Effector memory CD8-positive, alpha-beta T cell (primary cell): Measurements from ENCODE around the gene TCEAL4.
A peak's percentile ranks its signal among the peaks of the same experiment; 100 is the strongest.

ENCODE experiments used
- ATAC-seq: fragments of 150-1000 bp; cut with Tn5 transposase; replicated peaks from 2 replicates; pipeline ENCODE4 v1.10.0; 2021; ENCODE audit warnings: mild to moderate bottlenecking, moderate library complexity
- DNase-seq, 3 experiments: peaks; one replicate each; pipeline ENCODE4 v3.0.0; 2021
- H3K27ac Mint-ChIP-seq, 2 donors: one replicate each; pipeline ENCODE4 v1.8.0; 2022; ENCODE audit warnings: mild to moderate bottlenecking in 2 of 2, mixed read lengths in 2 of 2, moderate library complexity in 2 of 2
- H3K27me3 Mint-ChIP-seq, 2 donors: one replicate each; pipeline ENCODE4 v1.8.0; 2022; ENCODE audit warnings: mixed read lengths in 2 of 2
- H3K36me3 Mint-ChIP-seq: one replicate; pipeline ENCODE4 v1.8.0; 2022; ENCODE audit warnings: mild to moderate bottlenecking, moderate library complexity, mixed read lengths; ENCODE audit not compliant: insufficient read depth
- H3K4me1 Mint-ChIP-seq, 2 donors: one replicate each; pipeline ENCODE4 v1.8.0; 2022; ENCODE audit warnings: low read depth in 2 of 2, mixed read lengths in 2 of 2
- H3K4me3 Mint-ChIP-seq, 2 donors: one replicate each; pipeline ENCODE4 v1.8.0; 2022; ENCODE audit warnings: mild to moderate bottlenecking in 2 of 2, mixed read lengths in 2 of 2, moderate library complexity in 2 of 2
- H3K9me3 Mint-ChIP-seq, 2 donors: one replicate each; pipeline ENCODE4 v1.8.0; 2022; ENCODE audit warnings: mixed read lengths in 2 of 2
- total RNA-seq, 9 experiments: gene quantifications; one replicate each; lab custom pipeline; 2026; lab: John Stamatoyannopoulos, UW

TCEAL4 gene
- total RNA-seq, result 2.3 to 14.4 (median 8.7) reads per million in 9 experiments

GRCh38 chrX:103585411-103586313 lies at the start of gene TCEAL4:
Gene TCEAL4, plus strand, starts transcription at chrX:103585515. Its CDS starts 1,161 bp downstream, at chrX:103586676.
- Mint-ChIP-seq H3K4me1 (peaks cover 2 to 8% of the 10 kb centered on the region in 2 donors), H3K4me3 (peak within 1 kb of the TSS; percentile 85), H3K36me3 (peaks cover 2% of the 10 kb centered on the region), H3K27me3 (peaks cover 4 to 6% of the 10 kb centered on the region in 2 donors), H3K27ac (peak within 1 kb of the TSS; percentile 87 to 88), H3K9me3 (no peaks in the 10 kb centered on the region)
- peak in 1 of 3 experiments; percentile 2 for DNase-seq
- ATAC-seq, result peak; percentile 86

GRCh38 chrX:103536071-103536470 lies 49.2 kb upstream of the TCEAL4 start:
- DNase-seq (no peak), ATAC-seq (no peak)
- Mint-ChIP-seq H3K4me3 (no peak overlapping the region), H3K36me3 (peaks cover 6% of the 10 kb centered on the region), H3K27me3 (peaks cover 0 to 9% of the 10 kb centered on the region in 2 donors), H3K9me3 (no peaks in the 10 kb centered on the region), H3K27ac (no peak overlapping the region), H3K4me1 (peaks cover 4 to 5% of the 10 kb centered on the region in 2 donors)

GRCh38 chrX:103536732-103537131 lies 48.6 kb upstream of the TCEAL4 start:
- Mint-ChIP-seq H3K4me1 (peaks cover 4 to 5% of the 10 kb centered on the region in 2 donors), H3K27ac (no peak overlapping the region), H3K9me3 (no peaks in the 10 kb centered on the region), H3K36me3 (peaks cover 6% of the 10 kb centered on the region), H3K27me3 (peaks cover 0 to 9% of the 10 kb centered on the region in 2 donors), H3K4me3 (no peak overlapping the region)
- no peak for ATAC-seq
- DNase-seq, result no peak

GRCh38 chrX:103537871-103538387 lies 47.4 kb upstream of the TCEAL4 start:
- Mint-ChIP-seq H3K4me3 (no peak overlapping the region), H3K36me3 (peaks cover 4% of the 10 kb centered on the region), H3K27ac (no peak overlapping the region), H3K4me1 (peaks cover 4 to 5% of the 10 kb centered on the region in 2 donors), H3K9me3 (no peaks in the 10 kb centered on the region), H3K27me3 (peaks cover 0 to 9% of the 10 kb centered on the region in 2 donors)
- ATAC-seq (no peak), DNase-seq (no peak)

- peaks cover 4% of the 10 kb centered on the region for H3K36me3 Mint-ChIP-seq
- peaks cover 0 to 4% of the 10 kb centered on the region in 2 donors for H3K27me3 Mint-ChIP-seq
- ATAC-seq (no peak), DNase-seq (no peak)
- no peak overlapping the region for H3K4me3 Mint-ChIP-seq
- peaks cover under 1 to 1% of the 10 kb centered on the region in 2 donors for H3K4me1 Mint-ChIP-seq
- H3K9me3 Mint-ChIP-seq, result no peaks in the 10 kb centered on the region
- H3K27ac Mint-ChIP-seq, result no peak overlapping the region
These were observed 46.6 kb upstream of the TCEAL4 start for GRCh38 chrX:103538728-103539127.

- H3K9me3 Mint-ChIP-seq, result no peaks in the 10 kb centered on the region
- no peak for ATAC-seq
- H3K36me3 Mint-ChIP-seq, result peaks cover 4% of the 10 kb centered on the region
- H3K4me3 Mint-ChIP-seq, result no peak overlapping the region
- no peak overlapping the region for H3K27ac Mint-ChIP-seq
- DNase-seq, result no peak
- H3K4me1 Mint-ChIP-seq, result no peaks in the 10 kb centered on the region
- H3K27me3 Mint-ChIP-seq, result no peaks in the 10 kb centered on the region
These were observed 45.6 kb upstream of the TCEAL4 start for GRCh38 chrX:103539695-103540094.

- no peak overlapping the region for H3K4me3 Mint-ChIP-seq
- no peaks in the 10 kb centered on the region for H3K27me3 Mint-ChIP-seq
- no peaks in the 10 kb centered on the region for H3K4me1 Mint-ChIP-seq
- H3K9me3 Mint-ChIP-seq, result no peaks in the 10 kb centered on the region
- H3K36me3 Mint-ChIP-seq, result peaks cover 4% of the 10 kb centered on the region
- no peak overlapping the region for H3K27ac Mint-ChIP-seq
- ATAC-seq (no peak), DNase-seq (no peak)
These were observed 45.2 kb upstream of the TCEAL4 start for GRCh38 chrX:103540145-103540544.

- peaks cover 3 to 11% of the 10 kb centered on the region in 2 donors for H3K4me1 Mint-ChIP-seq
- DNase-seq (no peak), ATAC-seq (no peak)
- peaks cover 5% of the 10 kb centered on the region for H3K36me3 Mint-ChIP-seq
- no peak overlapping the region for H3K27ac Mint-ChIP-seq
- H3K4me3 Mint-ChIP-seq, result no peak overlapping the region
- no peaks in the 10 kb centered on the region for H3K27me3 Mint-ChIP-seq
- no peaks in the 10 kb centered on the region for H3K9me3 Mint-ChIP-seq
These were observed 35.4 kb upstream of the TCEAL4 start for GRCh38 chrX:103549916-103550315.

- no peak for DNase-seq
- Mint-ChIP-seq H3K27ac (no peak overlapping the region), H3K4me1 (peaks cover 3 to 11% of the 10 kb centered on the region in 2 donors), H3K9me3 (no peaks in the 10 kb centered on the region), H3K4me3 (no peak overlapping the region), H3K27me3 (no peaks in the 10 kb centered on the region), H3K36me3 (peaks cover 5% of the 10 kb centered on the region)
- ATAC-seq, result no peak
These were observed 34.8 kb upstream of the TCEAL4 start for GRCh38 chrX:103550415-103551051.

- H3K27ac Mint-ChIP-seq, result no peak overlapping the region
- ATAC-seq, result no peak
- H3K4me3 Mint-ChIP-seq, result no peak overlapping the region
- no peaks in the 10 kb centered on the region for H3K27me3 Mint-ChIP-seq
- no peaks in the 10 kb centered on the region for H3K9me3 Mint-ChIP-seq
- peaks cover 3 to 11% of the 10 kb centered on the region in 2 donors for H3K4me1 Mint-ChIP-seq
- DNase-seq, result no peak
- peaks cover 5% of the 10 kb centered on the region for H3K36me3 Mint-ChIP-seq
These were observed 33.1 kb upstream of the TCEAL4 start for GRCh38 chrX:103552236-103552635.

- DNase-seq, result peak; percentile 47 to 49 (median 48)
- H3K4me1 Mint-ChIP-seq, result peaks cover 3 to 11% of the 10 kb centered on the region in 2 donors
- H3K36me3 Mint-ChIP-seq, result peaks cover 5% of the 10 kb centered on the region
- no peaks in the 10 kb centered on the region for H3K27me3 Mint-ChIP-seq
- peak overlapping the region; percentile 79 to 93 for H3K27ac Mint-ChIP-seq
- H3K9me3 Mint-ChIP-seq, result no peaks in the 10 kb centered on the region
- peak overlapping the region; percentile 82 to 85 for H3K4me3 Mint-ChIP-seq
- ATAC-seq, result peak; percentile 84
These were observed 30.5 kb upstream of the TCEAL4 start for GRCh38 chrX:103554687-103555424.

GRCh38 chrX:103556963-103557612 lies 28.2 kb upstream of the TCEAL4 start:
- Mint-ChIP-seq H3K4me1 (peaks cover 3 to 11% of the 10 kb centered on the region in 2 donors), H3K4me3 (no peak overlapping the region), H3K9me3 (no peaks in the 10 kb centered on the region), H3K27me3 (peaks cover 0 to under 1% of the 10 kb centered on the region in 2 donors), H3K27ac (no peak overlapping the region), H3K36me3 (peaks cover 5% of the 10 kb centered on the region)
- DNase-seq (no peak), ATAC-seq (peak; percentile 19)
